Measurements from ENCODE around the gene FHIT.

DNA sequence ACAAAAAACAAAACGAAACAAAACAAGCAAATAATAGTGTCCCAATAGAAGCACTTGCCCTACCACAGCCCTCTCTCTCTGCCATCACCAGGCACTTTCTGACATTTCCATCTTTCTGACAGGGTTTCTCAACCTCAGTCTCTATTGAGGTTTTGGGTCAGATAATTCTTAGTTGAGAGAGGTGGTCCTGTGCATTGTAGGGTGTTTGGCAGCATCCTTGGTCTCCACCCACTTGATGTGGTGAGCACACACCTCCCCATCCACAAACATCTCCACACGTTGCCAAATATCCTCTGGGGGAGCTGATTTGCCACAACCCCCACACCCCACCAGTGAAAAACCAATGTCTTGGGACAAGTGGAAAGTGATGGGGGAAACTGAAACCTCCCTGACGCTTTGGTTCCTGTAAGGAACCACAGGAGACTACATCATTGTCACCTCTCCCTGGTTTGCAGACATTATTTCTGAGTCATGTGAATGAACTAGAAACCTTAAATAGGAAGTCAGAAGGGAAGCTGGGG is 1467.7 kb downstream of the FHIT start:
- TF ChIP-seq, protein P1, sequence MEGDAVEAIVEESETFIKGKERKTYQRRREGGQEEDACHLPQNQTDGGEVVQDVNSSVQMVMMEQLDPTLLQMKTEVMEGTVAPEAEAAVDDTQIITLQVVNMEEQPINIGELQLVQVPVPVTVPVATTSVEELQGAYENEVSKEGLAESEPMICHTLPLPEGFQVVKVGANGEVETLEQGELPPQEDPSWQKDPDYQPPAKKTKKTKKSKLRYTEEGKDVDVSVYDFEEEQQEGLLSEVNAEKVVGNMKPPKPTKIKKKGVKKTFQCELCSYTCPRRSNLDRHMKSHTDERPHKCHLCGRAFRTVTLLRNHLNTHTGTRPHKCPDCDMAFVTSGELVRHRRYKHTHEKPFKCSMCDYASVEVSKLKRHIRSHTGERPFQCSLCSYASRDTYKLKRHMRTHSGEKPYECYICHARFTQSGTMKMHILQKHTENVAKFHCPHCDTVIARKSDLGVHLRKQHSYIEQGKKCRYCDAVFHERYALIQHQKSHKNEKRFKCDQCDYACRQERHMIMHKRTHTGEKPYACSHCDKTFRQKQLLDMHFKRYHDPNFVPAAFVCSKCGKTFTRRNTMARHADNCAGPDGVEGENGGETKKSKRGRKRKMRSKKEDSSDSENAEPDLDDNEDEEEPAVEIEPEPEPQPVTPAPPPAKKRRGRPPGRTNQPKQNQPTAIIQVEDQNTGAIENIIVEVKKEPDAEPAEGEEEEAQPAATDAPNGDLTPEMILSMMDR (IDR thresholded peaks at IDR 0.05; ENCODE audit: poor library complexity): no peak
- TF ChIP-seq EZH2 (IDR thresholded peaks at IDR 0.05; ENCODE audit: borderline replicate concordance): no peak

All from hepatocyte (in vitro differentiated cells).